GM18858 (cell line): ENCODE results near the gene TSPAN16.

ENCODE experiments used
- ATAC-seq: cut with Tn5 transposase; IDR thresholded peaks from one replicate; pipeline ENCODE4 v1.9.1; 2021; ENCODE audit not compliant: unreplicated experiment

TSPAN16 gene

DNA sequence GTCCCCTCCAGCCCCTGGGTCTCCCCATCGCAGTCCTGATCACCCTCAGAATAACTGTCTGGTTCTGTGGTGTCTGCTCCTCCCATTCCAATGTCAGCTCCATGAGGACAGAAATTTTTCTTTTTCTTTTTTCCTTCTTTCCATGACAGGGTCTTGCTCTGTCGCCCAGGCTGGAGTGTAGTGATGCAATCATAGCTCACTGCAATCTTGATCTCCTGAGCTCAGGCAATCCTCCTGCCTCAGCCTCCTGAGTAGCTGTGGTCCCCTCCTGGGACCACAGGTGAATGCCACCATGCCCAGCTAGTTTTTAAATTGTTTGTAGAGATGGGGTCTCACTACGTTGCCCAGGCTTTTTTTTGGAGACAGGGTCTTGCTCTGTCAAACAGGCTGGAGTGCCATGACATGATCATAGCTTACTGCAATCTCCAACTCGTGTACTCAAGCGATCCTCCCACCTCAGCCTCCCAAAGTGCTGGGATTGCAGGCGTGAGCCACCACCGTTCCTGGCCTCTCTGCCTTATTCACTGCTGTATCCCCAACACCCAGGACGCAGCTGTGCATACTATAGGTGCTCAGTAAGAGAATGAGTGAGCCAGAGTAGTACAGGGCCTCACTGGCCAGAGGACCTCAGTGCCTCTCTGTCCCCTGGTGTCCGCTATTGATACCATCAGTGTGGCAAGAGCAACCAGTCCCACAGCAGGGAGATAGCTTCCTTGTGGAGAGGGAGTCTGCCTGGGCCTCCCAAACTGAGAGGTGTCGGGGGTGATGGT, 28.5 kb upstream of the TSPAN16 start:
- ATAC-seq, result no peak

GRCh38 chr19:11268783-11269267, 27.1 kb upstream of the TSPAN16 start:
- ATAC-seq, result no peak

- no peak for ATAC-seq
Measured at GRCh38 chr19:11269408-11269807, 26.6 kb upstream of the TSPAN16 start.

- ATAC-seq, result no peak
Measured at GRCh38 chr19:11273296-11273695, 22.7 kb upstream of the TSPAN16 start.

GRCh38 chr19:11273989-11274388, 22.0 kb upstream of the TSPAN16 start:
- ATAC-seq, result no peak

- no peak for ATAC-seq
Measured at GRCh38 chr19:11274533-11275086, 21.4 kb upstream of the TSPAN16 start.

GRCh38 chr19:11278670-11279069, 17.3 kb upstream of the TSPAN16 start:
- no peak for ATAC-seq

- ATAC-seq, result no peak
Measured at GRCh38 chr19:11279505-11280236, 16.3 kb upstream of the TSPAN16 start.

- ATAC-seq, result no peak
Measured at GRCh38 chr19:11281356-11282049, 14.5 kb upstream of the TSPAN16 start.

DNA sequence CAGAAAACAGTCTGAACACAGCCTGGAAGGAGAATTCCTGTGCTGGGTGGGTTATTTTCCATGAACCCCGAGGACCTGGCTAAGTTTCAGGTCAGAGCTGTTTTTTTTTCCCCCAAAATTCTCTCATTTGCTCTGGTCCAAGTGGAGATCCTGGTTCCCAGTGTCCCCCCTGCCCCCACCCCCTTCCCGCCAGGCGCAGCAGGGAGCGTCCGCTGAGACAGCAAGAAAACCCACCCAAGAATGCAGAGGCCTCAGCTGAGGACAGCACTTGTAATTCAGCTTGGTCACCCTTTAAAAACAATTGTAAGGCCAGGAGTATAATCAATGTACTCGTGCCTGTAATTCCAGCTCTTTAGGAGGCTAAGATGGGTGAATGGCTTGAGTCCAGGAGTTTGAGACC, 11.4 kb upstream of the TSPAN16 start:
- ATAC-seq, result no peak

DNA sequence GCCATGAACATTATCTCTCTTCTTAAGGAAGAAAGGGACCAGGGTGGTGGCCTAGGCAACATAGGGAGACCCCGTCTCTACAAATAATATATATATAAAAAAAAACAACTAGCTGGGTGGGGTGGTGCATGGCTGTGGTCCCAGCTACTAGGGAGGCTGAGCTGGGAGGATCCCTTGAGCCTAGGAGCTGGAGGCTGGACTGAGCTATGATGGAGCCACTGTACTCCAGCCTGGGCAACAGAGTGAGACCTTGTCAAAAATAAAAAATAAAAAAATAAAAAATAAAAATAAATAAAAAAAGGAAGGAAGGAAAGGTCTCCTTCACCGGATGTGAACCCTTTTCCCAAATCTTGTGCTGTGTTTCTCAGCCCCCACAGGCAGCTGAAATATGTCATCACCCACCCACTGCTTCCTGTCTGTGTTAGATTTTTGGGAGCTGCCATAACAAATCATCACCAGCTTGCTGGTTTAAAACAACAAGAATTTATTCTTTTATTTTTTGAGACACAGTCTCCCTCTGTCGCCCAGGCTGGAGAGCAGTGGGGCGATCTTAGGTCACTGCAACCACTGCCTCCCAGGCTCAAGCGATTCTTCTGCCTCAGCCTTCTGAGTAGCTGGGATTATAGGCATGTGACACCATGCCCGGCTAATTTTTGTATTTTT, 9.5 kb upstream of the TSPAN16 start:
- no peak for ATAC-seq

- ATAC-seq, result no peak
Measured at GRCh38 chr19:11288349-11288748, 7.6 kb upstream of the TSPAN16 start.

DNA sequence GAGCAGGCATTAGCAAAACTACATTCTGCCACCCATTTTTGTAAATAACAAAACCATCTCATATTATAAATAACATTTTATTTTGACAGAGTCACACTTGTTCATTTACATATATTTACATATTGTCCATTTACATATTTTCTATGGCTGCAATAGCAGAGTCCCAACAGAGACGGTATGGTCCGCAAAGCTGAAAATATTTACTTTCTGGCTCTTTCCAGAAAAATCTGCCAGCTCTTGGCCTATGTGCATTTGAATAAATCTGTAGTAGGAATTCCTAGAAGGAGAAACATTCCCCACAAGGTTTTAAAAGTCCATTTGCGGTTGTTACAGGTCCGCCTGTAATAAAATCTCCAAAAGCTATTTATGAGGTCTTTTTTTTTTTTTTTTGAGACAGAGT, 5.7 kb upstream of the TSPAN16 start:
- no peak for ATAC-seq

DNA sequence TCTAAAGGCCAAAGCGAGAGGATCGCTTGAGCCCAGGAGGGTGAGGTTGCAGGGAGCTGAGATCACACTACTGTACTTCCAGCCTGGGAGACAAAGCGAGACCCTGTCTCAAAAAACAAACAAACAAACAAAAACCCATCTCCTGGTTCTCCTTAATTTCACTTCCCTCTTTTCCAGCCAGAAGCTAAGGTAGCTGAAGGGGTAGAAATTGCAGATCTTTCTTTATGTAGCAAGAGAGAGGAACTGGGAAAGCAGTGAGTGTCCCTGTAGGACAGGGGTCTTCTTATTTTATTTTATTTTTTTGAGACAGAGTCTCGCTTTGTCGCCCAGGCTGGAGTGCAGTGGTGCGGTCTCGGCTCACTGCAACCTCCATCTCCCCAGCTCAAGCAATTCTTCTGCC, 4.5 kb upstream of the TSPAN16 start:
- no peak for ATAC-seq

GRCh38 chr19:11291991-11292390, 4.0 kb upstream of the TSPAN16 start:
- ATAC-seq, result no peak

GRCh38 chr19:11293433-11294389, 2.2 kb upstream of the TSPAN16 start:
- no peak for ATAC-seq

GRCh38 chr19:11295180-11295579, 780 bp upstream of the TSPAN16 start:
- no peak for ATAC-seq

GRCh38 chr19:11296264-11296663, 304 bp downstream of the TSPAN16 start:
- no peak for ATAC-seq

DNA sequence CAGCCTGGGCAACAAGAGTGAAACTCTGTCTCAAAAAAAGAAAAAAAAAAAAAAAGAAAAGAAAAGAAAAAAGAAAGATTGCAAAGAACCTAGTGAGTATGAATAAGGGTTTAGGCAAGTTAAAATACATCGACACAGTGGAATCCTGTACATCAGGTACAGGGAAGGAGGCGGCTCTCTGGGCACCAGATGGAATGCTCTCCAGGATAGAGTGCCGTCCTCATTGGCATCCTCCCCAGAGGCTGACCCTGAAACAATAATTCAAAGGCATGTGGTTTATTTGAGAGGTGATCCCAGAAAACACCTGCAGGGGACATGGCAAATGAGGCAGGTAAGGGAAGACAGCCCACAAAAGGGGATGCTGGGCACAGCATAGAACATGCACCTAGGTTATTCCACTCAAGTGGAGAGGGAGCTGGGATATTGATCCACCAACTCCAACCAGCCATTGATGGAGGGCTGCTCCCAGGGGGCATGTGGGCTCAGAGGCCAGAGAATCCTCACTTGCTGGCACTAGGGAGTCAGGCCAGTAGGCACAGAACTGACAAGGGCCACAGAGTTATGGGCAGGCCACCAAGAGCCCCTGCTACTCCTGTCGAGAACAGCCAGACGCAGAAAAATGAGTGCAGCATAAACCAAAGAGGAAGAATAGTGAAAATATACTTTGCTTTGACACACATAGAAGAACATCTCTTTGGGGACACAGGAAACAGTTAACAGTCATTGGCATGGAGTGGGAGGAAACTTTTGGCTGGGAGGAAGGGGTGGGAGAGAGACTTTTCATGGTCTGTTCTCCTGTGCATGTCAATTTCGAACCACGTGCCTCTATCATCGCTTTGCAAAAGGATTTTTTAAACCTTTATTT, 4.2 kb downstream of the TSPAN16 start:
- ATAC-seq, result no peak
